Smooth muscle cell (in vitro differentiated cells): ENCODE measurements around the gene ISYNA1. TPM values are rescaled to one million over a fixed set of nuclear protein-coding genes. Genes with fewer than 3 reads are reported as not detected.

Experiments
- DNase-seq: peaks from one replicate; lab custom pipeline; 2025; ENCODE audit not compliant: unreplicated experiment; lab: John Stamatoyannopoulos, UW
- H2AFZ ChIP-seq: fragments of 200-600 bp; sonication (generic); 2 replicates; pipeline ENCODE4 v1.6.0; 2016; ENCODE audit warnings: antibody characterized with exemption, low read depth, mild to moderate bottlenecking
- H3F3A ChIP-seq: fragments of 200-600 bp; sonication (generic); 2 replicates; pipeline ENCODE4 v1.6.0; 2017; ENCODE audit warnings: antibody characterized with exemption, low read depth
- H3K27ac ChIP-seq: fragments of 200-600 bp; sonication (generic); 2 replicates; pipeline ENCODE4 v1.5.1; 2016; ENCODE audit warnings: low read depth, mild to moderate bottlenecking
- H3K27me3 ChIP-seq: fragments of 200-600 bp; sonication (generic); 2 replicates; pipeline ENCODE4 v1.6.1; 2016; ENCODE audit warnings: low read depth, mild to moderate bottlenecking
- H3K36me3 ChIP-seq: fragments of 200-600 bp; sonication (generic); 2 replicates; pipeline ENCODE4 v1.5.1; 2016; ENCODE audit warnings: low read depth
- H3K4me1 ChIP-seq: fragments of 200-600 bp; sonication (generic); 2 replicates; pipeline ENCODE4 v1.5.1; 2016; ENCODE audit warnings: low read depth
- H3K4me2 ChIP-seq: fragments of 200-600 bp; sonication (generic); 2 replicates; pipeline ENCODE4 v1.6.0; 2016; ENCODE audit warnings: mild to moderate bottlenecking
- H3K4me3 ChIP-seq: fragments of 200-600 bp; sonication (generic); 2 replicates; pipeline ENCODE4 v1.5.1; 2016; ENCODE audit warnings: mild to moderate bottlenecking
- H3K79me2 ChIP-seq: fragments of 200-600 bp; sonication (generic); 2 replicates; pipeline ENCODE4 v1.6.0; 2016; ENCODE audit warnings: low read depth, mild to moderate bottlenecking
- H3K9ac ChIP-seq: fragments of 200-600 bp; sonication (generic); 2 replicates; pipeline ENCODE4 v1.6.0; 2016; ENCODE audit warnings: low read depth
- H3K9me3 ChIP-seq: fragments of 200-600 bp; sonication (generic); replicated peaks from 2 replicates; pipeline ENCODE4 v1.5.1; 2016; ENCODE audit warnings: low read depth
- H4K20me1 ChIP-seq: fragments of 200-600 bp; sonication (generic); 2 replicates; pipeline ENCODE4 v1.6.0; 2016; ENCODE audit warnings: low read depth
- WGBS: methylation state at CpG from one replicate; pipeline ENCODE4 v1.1.7; 2016; ENCODE audit warnings: low lambda C conversion rate; 5-methylcytosine and 5-hydroxymethylcytosine counted together
- polyA plus RNA-seq: library from polyadenylated mRNA; unstranded; fragments of >200 nt; fragmentation: Nextera tagmentation; extraction: Ambion mirVana; gene quantifications from 2 replicates; pipeline ENCODE4 v1.2.1, GENCODE V29; 2016
- total RNA-seq: library from RNA; depleted of rRNA; stranded (reverse); fragments of >200 nt; gene quantifications from 2 replicates; pipeline ENCODE4 v1.2.3, GENCODE V29; 2014
- TF ChIP-seq, protein P1 (sequence below): fragments of 200-600 bp; sonication (generic); IDR thresholded peaks from 2 replicates; pipeline ENCODE4 v1.5.1; 2017; ENCODE audit warnings: borderline replicate concordance, mild to moderate bottlenecking, antibody characterized with exemption; ENCODE audit not compliant: insufficient read depth, poor library complexity, severe bottlenecking

The ISYNA1 gene
- total and polyA plus RNA-seq, 2 experiments from 2014 or later: 56.9 to 60.1 TPM

DNA sequence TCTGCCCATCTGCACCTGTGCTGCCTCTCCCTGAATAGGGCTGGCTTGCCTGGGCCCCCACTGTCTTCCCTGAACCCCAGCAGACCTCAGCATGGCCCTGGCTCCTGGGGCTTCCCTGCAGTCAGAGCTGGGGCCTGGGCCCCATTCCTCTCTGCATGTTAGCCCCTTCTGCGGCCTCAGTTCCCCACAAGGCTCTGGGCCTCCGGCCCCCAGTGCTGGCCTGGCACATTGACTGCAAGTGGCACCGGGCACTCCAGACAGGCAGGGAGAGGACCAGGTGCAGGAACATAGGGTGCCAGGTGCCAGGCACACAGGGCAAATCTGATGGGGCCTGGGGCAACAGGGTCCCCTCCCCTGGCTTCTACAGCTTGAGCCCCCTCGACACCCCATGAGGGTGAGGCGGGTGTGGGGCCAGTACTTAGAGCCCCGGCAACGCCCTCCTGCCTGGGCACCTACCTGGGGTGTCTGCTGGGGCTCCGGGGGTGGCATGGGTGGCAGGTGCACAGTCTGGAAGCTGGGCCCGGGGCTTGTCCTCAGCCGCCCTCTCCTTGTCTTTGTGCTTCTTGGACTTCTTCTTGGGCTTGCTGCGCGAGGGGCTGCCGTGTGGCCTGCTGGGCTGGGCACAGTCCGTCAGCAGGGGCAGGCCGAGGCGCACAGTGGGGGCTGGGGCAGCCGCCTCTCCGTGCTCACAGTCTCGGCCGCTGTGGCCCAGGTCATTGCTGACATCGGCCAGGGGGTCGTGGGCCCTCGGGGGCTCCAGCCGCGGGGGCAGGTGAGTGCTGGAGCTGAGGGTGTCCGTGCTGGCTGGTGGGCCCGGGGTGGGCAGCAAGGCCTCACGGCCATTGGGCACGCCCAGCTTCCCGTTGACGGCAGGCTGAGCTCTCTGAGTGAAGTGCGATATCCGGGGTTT, 12.3 kb upstream of the ISYNA1 start:
- H2AFZ ChIP-seq: no peak overlapping the region
- no peaks in the 10 kb centered on the region for H3K36me3 ChIP-seq
- H3K4me1 ChIP-seq: no peaks in the 10 kb centered on the region
- TF ChIP-seq, protein P1, sequence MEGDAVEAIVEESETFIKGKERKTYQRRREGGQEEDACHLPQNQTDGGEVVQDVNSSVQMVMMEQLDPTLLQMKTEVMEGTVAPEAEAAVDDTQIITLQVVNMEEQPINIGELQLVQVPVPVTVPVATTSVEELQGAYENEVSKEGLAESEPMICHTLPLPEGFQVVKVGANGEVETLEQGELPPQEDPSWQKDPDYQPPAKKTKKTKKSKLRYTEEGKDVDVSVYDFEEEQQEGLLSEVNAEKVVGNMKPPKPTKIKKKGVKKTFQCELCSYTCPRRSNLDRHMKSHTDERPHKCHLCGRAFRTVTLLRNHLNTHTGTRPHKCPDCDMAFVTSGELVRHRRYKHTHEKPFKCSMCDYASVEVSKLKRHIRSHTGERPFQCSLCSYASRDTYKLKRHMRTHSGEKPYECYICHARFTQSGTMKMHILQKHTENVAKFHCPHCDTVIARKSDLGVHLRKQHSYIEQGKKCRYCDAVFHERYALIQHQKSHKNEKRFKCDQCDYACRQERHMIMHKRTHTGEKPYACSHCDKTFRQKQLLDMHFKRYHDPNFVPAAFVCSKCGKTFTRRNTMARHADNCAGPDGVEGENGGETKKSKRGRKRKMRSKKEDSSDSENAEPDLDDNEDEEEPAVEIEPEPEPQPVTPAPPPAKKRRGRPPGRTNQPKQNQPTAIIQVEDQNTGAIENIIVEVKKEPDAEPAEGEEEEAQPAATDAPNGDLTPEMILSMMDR: no peak
- H3K4me2 ChIP-seq: no peak overlapping the region
- no peak overlapping the region for H3K27ac ChIP-seq
- peaks cover 69% of the 10 kb centered on the region for H4K20me1 ChIP-seq
- 91% methylated on average over 29 of the region's 33 CpGs for WGBS
- H3K9me3 ChIP-seq: no peaks in the 10 kb centered on the region
- H3K9ac ChIP-seq: no peak overlapping the region
- H3F3A ChIP-seq: no peaks in the 10 kb centered on the region
- H3K4me3 ChIP-seq: no peak overlapping the region
- no peak for DNase-seq
- H3K79me2 ChIP-seq: no peaks in the 10 kb centered on the region
- no peaks in the 10 kb centered on the region for H3K27me3 ChIP-seq

- no peak overlapping the region for H2AFZ ChIP-seq
- 97% methylated on average over 14 of the region's 14 CpGs for WGBS
- H3K9me3 ChIP-seq: no peaks in the 10 kb centered on the region
- H3F3A ChIP-seq: no peaks in the 10 kb centered on the region
- DNase-seq: no peak
- no peak overlapping the region for H3K4me2 ChIP-seq
- no peak overlapping the region for H3K9ac ChIP-seq
- H3K27me3 ChIP-seq: no peaks in the 10 kb centered on the region
- H3K36me3 ChIP-seq: no peaks in the 10 kb centered on the region
- H3K27ac ChIP-seq: no peak overlapping the region
- TF ChIP-seq, protein P1: no peak
- no peak overlapping the region for H3K4me3 ChIP-seq
- peaks cover 69% of the 10 kb centered on the region for H4K20me1 ChIP-seq
- H3K79me2 ChIP-seq: no peaks in the 10 kb centered on the region
- H3K4me1 ChIP-seq: no peaks in the 10 kb centered on the region
These were observed 11.6 kb upstream of the ISYNA1 start for GRCh38 chr19:18449552-18449951.

DNA sequence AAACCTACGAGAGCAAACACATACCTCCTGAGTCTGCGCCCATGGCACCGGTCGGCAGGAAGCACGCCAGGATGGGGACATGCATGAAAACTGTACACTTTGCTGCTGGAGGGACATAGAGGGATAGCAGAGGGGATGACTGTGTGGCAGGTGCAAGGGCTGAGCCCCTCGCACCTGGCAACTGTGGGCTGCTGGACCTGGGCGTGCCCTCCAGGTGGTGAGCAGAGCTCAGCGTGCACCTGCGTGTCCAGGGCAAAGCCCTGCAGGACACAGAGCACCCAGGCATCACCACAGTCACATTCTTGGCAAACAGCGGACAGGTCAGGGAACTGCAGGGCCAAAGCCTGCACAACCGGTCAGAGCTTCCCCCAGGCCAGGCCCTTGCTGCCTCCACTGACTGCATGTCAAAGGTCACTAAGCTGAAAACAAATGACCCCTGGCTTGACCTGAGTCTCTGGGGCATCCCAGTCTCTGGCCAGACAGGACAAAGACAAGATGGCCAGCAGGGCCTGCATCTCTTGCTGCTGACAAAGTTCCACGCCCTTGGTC, 9.0 kb upstream of the ISYNA1 start:
- no peaks in the 10 kb centered on the region for H3K27me3 ChIP-seq
- H3F3A ChIP-seq: no peaks in the 10 kb centered on the region
- H3K4me1 ChIP-seq: no peaks in the 10 kb centered on the region
- H3K9ac ChIP-seq: no peak overlapping the region
- H3K36me3 ChIP-seq: no peaks in the 10 kb centered on the region
- no peak overlapping the region for H2AFZ ChIP-seq
- H3K4me3 ChIP-seq: no peak overlapping the region
- H3K4me2 ChIP-seq: no peak overlapping the region
- H3K27ac ChIP-seq: no peak overlapping the region
- TF ChIP-seq, protein P1: no peak
- no peaks in the 10 kb centered on the region for H3K9me3 ChIP-seq
- DNase-seq: no peak
- 91% methylated on average over 12 of the region's 12 CpGs for WGBS
- H4K20me1 ChIP-seq: peaks cover 52% of the 10 kb centered on the region
- peaks cover 2% of the 10 kb centered on the region for H3K79me2 ChIP-seq
